T-cell (primary cell): ENCODE results near the gene RPL41. TPM values are rescaled to one million over a fixed set of nuclear protein-coding genes. Genes with fewer than 3 reads are reported as not detected.
A peak's percentile ranks its signal among the peaks of the same experiment; 100 is the strongest.
"Not testable (repeated sequence)": the region's sequence is repeated elsewhere in the genome, so short reads cannot be mapped to it uniquely, and the experiment has no call there.

Experiments used
- ATAC-seq, 4 experiments: fragments of 200-7000 bp in 3 of 4; fragments of 150-1000 bp in 1 of 4; cut with Tn5 transposase; replicated peaks in 1 of 4; 1 replicate in 3 of 4; 2 replicates in 1 of 4; pipeline ENCODE4 v1.10.0; 2021; ENCODE audit warnings: moderate library complexity in 3 of 4, mild to moderate bottlenecking in 2 of 4, moderate number of reproducible peaks in 1 of 4
- CTCF ChIA-PET, 2 donors: fragments of 300-600 bp; sonication (Branson Sonifier 250); formaldehyde crosslinking; loops; one replicate each; lab custom pipeline; 2022; ENCODE audit warnings: antibody characterized with exemption in 2 of 2; lab: Charles Lee
- POLR2A ChIA-PET, 2 donors: fragments of 300-600 bp; sonication (Branson Sonifier 250); formaldehyde crosslinking; loops; one replicate each; lab custom pipeline; 2022; ENCODE audit warnings: antibody characterized with exemption in 2 of 2; lab: Charles Lee
- DNase-seq, 35 experiments: peaks; one replicate each; pipeline versions ENCODE4 v3.0.0 to v3.0.0-alpha.2; 2013 to 2023
- H3K27ac ChIP-seq: one replicate; pipeline ENCODE4 v1.5.1; 2013; ENCODE audit warnings: low read length
- H3K27me3 ChIP-seq, 2 experiments: replicated peaks in 1 of 2; 1 replicate in 1 of 2; 2 replicates in 1 of 2; pipeline versions ENCODE4 v1.6.1 to v1.7.0; 2013; ENCODE audit warnings: low read length in 1 of 2, mixed read lengths in 1 of 2; ENCODE audit not compliant: control insufficient read depth in 2 of 2, insufficient read depth in 2 of 2; ENCODE audit errors: extremely low read depth in 1 of 2
- H3K36me3 ChIP-seq, 2 donors: 1 replicate in 1 of 2; 2 replicates in 1 of 2; pipeline versions ENCODE4 v1.6.1 to v1.7.0; 2013; ENCODE audit warnings: low read length in 1 of 2; ENCODE audit not compliant: control insufficient read depth in 2 of 2, insufficient read depth in 1 of 2; ENCODE audit errors: extremely low read depth in 1 of 2
- H3K4me1 ChIP-seq, 2 experiments: 1 replicate in 1 of 2; 2 replicates in 1 of 2; pipeline versions ENCODE4 v1.6.1 to v1.7.0; 2013; ENCODE audit warnings: low read length in 2 of 2, mixed read lengths in 1 of 2; ENCODE audit not compliant: insufficient read depth in 2 of 2, control insufficient read depth in 1 of 2; ENCODE audit errors: extremely low read depth in 1 of 2
- H3K4me3 ChIP-seq, 2 donors: 1 replicate in 1 of 2; 2 replicates in 1 of 2; pipeline versions ENCODE4 v1.5.1 to v1.7.0; 2013; ENCODE audit warnings: mild to moderate bottlenecking in 2 of 2, low read length in 1 of 2, moderate library complexity in 1 of 2; ENCODE audit not compliant: control insufficient read depth in 1 of 2; ENCODE audit errors: extremely low read depth in 1 of 2
- H3K9me3 ChIP-seq: 2 replicates; pipeline ENCODE4 v1.7.0; 2013
- H3K27ac Mint-ChIP-seq, 2 donors: one replicate each; pipeline ENCODE4 v1.8.0; 2020 to 2021; ENCODE audit warnings: mild to moderate bottlenecking in 2 of 2, mixed read lengths in 2 of 2
- H3K27me3 Mint-ChIP-seq, 2 donors: one replicate each; pipeline ENCODE4 v1.8.0; 2021 to 2022; ENCODE audit warnings: mixed read lengths in 2 of 2
- H3K36me3 Mint-ChIP-seq: one replicate; pipeline ENCODE4 v1.8.0; 2021; ENCODE audit warnings: mixed read lengths
- H3K4me1 Mint-ChIP-seq, 3 donors: one replicate each; pipeline ENCODE4 v1.8.0; 2020 to 2022; ENCODE audit warnings: mixed read lengths in 3 of 3, mild to moderate bottlenecking in 1 of 3
- H3K4me3 Mint-ChIP-seq, 3 donors: one replicate each; pipeline ENCODE4 v1.8.0; 2020 to 2022; ENCODE audit warnings: mild to moderate bottlenecking in 3 of 3, mixed read lengths in 3 of 3, moderate library complexity in 3 of 3
- H3K9me3 Mint-ChIP-seq, 3 donors: one replicate each; pipeline ENCODE4 v1.8.0; 2020 to 2022; ENCODE audit warnings: mixed read lengths in 3 of 3
- WGBS: methylation state at CpG from one replicate; pipeline ENCODE4 v1.1.5; 2013; ENCODE audit warnings: missing lambda C conversion rate; ENCODE audit not compliant: insufficient coverage; 5-methylcytosine and 5-hydroxymethylcytosine counted together
- total RNA-seq, 35 experiments: library from RNA in 6 of 35; stranded (reverse) in 6 of 35; fragments of 120-200 nt in 1 of 35; gene quantifications; one replicate each; pipeline versions ENCODE4 v1.2.1 to v1.2.4 and lab custom pipeline; 2013 to 2026

The RPL41 gene
- total RNA-seq, 5 donors from 2014 or later (not counting 1 experiment from before 2014, with no cell fraction given), result 4,612 to 5,648 (median 5,133) TPM

GRCh38 chr12:56154818-56155217 is 38.4 kb downstream of the RPL41 start:
- CTCF ChIA-PET, result interaction anchor here in 1 of 2 donors (0.6 to 1.1 kb wide), 2 partner anchors 27 to 32 kb away, joined by 3 to 4 read pairs; partner anchors contain the start of gene ESYT1
- no peak overlapping the region for H3K4me3 ChIP-seq
- 98% methylated on average over 4 of the region's 5 CpGs for WGBS
- Mint-ChIP-seq H3K9me3 (no peaks in the 10 kb centered on the region), H3K27ac (no peak overlapping the region), H3K27me3 (no peaks in the 10 kb centered on the region), H3K4me3 (peak overlapping the region in 2 of 3 donors; percentile 18 to 97), H3K4me1 (peaks cover 44 to 67% (median 60%) of the 10 kb centered on the region in 3 donors), H3K36me3 (peaks cover 16% of the 10 kb centered on the region)
- DNase-seq, result no peak
- POLR2A ChIA-PET, result interaction anchor here in 1 of 2 donors (0.5 to 0.7 kb wide), 2 partner anchors 58 to 492 kb away, joined by 3 to 4 read pairs; no protein-coding TSS in a partner anchor
- ATAC-seq, result no peak
- H3K4me1 ChIP-seq, result peaks cover 15 to 43% of the 10 kb centered on the region in 2 experiments
- no peaks in the 10 kb centered on the region for H3K9me3 ChIP-seq
- peaks cover 3 to 5% of the 10 kb centered on the region in 2 donors for H3K36me3 ChIP-seq
- no peaks in the 10 kb centered on the region for H3K27me3 ChIP-seq
- no peak overlapping the region for H3K27ac ChIP-seq

GRCh38 chr12:56155256-56155845 is 38.9 kb downstream of the RPL41 start:
- Mint-ChIP-seq H3K4me3 (peak overlapping the region in 2 of 3 donors; percentile 39 to 97), H3K4me1 (peaks cover 46 to 69% (median 61%) of the 10 kb centered on the region in 3 donors), H3K36me3 (peaks cover 22% of the 10 kb centered on the region), H3K9me3 (no peaks in the 10 kb centered on the region), H3K27ac (peak overlapping the region; percentile 25 to 28), H3K27me3 (no peaks in the 10 kb centered on the region)
- no peaks in the 10 kb centered on the region for H3K27me3 ChIP-seq
- peaks cover 19 to 49% of the 10 kb centered on the region in 2 experiments for H3K4me1 ChIP-seq
- WGBS, result 93% methylated on average over 7 of the region's 11 CpGs
- peaks cover 3 to 10% of the 10 kb centered on the region in 2 donors for H3K36me3 ChIP-seq
- ChIA-PET CTCF (interaction anchor here in 1 of 2 donors (0.6 kb wide), 1 partner anchor 32 kb away, joined by 3 read pairs; no protein-coding TSS in a partner anchor), POLR2A (interaction anchor here (0.5 to 0.6 kb wide), 4 partner anchors 57 to 529 kb away, joined by 3 to 5 read pairs (median 4); no protein-coding TSS in a partner anchor)
- no peaks in the 10 kb centered on the region for H3K9me3 ChIP-seq
- DNase-seq (no peak), ATAC-seq (no peak)
- no peak overlapping the region for H3K4me3 ChIP-seq
- H3K27ac ChIP-seq, result no peak overlapping the region

DNA sequence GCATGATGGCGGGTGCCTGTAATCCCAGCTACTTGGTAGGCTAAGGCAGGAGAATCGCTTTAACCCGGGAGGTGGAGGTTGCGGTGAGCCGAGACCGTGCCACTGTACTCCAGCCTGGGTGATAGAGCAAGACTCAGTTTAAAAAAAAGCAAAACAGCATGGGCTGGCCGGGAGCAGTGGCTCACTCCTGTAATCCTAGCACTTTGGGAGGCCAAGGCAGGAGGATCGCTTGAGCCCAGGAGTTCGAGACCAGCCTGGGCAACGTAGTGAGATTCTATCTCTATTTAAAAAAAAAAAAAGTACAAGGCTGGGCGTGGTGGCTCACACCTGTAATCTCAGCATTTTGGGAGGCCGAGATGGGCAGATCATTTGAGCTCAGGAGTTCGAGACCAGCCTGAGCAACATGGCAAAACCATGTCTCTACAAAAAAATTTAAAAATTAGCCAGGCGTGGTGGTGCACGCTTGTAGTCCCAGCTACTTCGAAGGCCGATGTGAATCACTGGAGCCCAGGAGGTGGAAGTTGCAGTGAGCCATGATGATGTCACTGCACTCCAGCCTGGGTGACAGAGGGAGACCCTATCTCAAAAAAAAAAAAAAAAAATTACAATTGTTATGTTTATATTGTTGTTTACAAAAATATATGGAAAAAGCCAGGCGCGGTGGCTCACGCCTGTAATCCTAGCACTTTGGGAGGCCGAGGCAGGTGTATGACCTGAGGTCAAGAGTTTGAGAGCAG is 40.2 kb downstream of the RPL41 start:
- ATAC-seq, H3K4me3 ChIP-seq, H3K27ac ChIP-seq, H3K27me3 Mint-ChIP-seq, H3K9me3 Mint-ChIP-seq, DNase-seq, H3K27me3 ChIP-seq, H3K9me3 ChIP-seq, POLR2A ChIA-PET: not testable (repeated sequence)
- CTCF ChIA-PET, result interaction anchor here in 1 of 2 donors (0.7 kb wide), 1 partner anchor 305 kb away, joined by 3 read pairs; no protein-coding TSS in a partner anchor
- peaks cover 21 to 53% of the 10 kb centered on the region in 2 experiments for H3K4me1 ChIP-seq
- H3K36me3 ChIP-seq, result peaks cover 6 to 23% of the 10 kb centered on the region in 2 donors
- peak overlapping the region; percentile 92 to 94 for H3K27ac Mint-ChIP-seq
- H3K4me1 Mint-ChIP-seq, result peaks cover 48 to 70% (median 62%) of the 10 kb centered on the region in 3 donors
- H3K36me3 Mint-ChIP-seq, result peaks cover 29% of the 10 kb centered on the region
- H3K4me3 Mint-ChIP-seq, result peak overlapping the region; percentile 89 to 99 (median 97)
- WGBS, result 97% methylated on average over 12 of the region's 21 CpGs

DNA sequence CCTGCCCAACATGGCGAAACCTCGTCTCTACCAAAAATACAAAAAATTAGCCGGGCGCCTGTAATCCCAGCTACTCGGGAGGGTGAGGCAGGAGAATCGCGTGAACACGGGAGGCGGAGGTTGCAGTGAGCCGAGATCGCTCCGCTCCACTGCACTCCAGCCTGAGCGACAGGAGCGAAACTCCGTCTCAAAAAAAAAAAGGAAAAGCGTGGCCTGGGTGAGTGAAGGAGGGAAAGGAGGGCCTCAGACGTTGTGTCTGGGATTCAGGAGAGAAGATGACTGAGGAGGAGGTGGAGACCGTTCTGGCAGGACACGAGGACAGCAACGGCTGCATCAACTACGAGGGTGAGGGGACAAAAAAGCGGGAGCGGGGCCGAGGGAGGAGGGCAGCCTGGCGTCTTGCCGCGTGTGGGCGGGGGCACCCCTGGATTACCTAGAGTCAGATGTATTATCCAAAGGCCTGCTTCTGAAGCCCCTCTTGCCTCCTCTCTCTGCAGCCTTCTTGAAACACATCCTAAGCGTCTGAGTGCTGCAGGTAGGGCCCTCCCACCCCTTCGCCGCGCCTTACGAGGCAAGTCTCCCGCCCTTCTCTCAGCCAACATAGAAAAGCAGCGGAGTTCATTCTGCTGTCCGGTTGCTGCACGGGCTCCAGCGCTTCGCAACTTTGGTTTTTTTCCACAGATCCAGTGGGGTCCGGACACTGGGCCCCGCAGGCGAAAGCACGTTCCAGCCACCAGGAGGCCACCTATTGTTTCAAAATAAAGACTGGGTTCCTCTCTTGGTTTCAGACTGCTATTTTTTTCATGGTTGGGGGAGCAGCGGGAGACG is 41.0 kb downstream of the RPL41 start:
- Histone ChIP-seq H3K4me3 (peak overlapping the region; percentile 63 to 91), H3K27me3 (no peaks in the 10 kb centered on the region), H3K4me1 (peaks cover 21 to 55% of the 10 kb centered on the region in 2 experiments), H3K27ac (peak overlapping the region; percentile 93), H3K9me3 (no peaks in the 10 kb centered on the region), H3K36me3 (peaks cover 6 to 31% of the 10 kb centered on the region in 2 donors)
- H3K4me1 Mint-ChIP-seq, result peaks cover 48 to 64% (median 61%) of the 10 kb centered on the region in 3 donors
- H3K9me3 Mint-ChIP-seq, result no peaks in the 10 kb centered on the region
- H3K27me3 Mint-ChIP-seq, result no peaks in the 10 kb centered on the region
- POLR2A ChIA-PET, result no interaction called here
- WGBS, result 25% methylated on average over 39 of the region's 45 CpGs
- H3K36me3 Mint-ChIP-seq, result peaks cover 29% of the 10 kb centered on the region
- ATAC-seq (peak; percentile 53 to 61 (median 56)), DNase-seq (peak; percentile 19 to 73 (median 46))
- peak overlapping the region; percentile 89 to 99 (median 97) for H3K4me3 Mint-ChIP-seq
- H3K27ac Mint-ChIP-seq, result peak overlapping the region; percentile 92 to 94
- CTCF ChIA-PET, result interaction anchor here in 1 of 2 donors (0.7 to 3.0 kb wide), 2 partner anchors 30 to 306 kb away, joined by 3 to 10 read pairs; partner anchors contain the start of gene ESYT1

- Histone ChIP-seq H3K4me1 (peaks cover 18 to 51% of the 10 kb centered on the region in 2 experiments), H3K27me3 (no peaks in the 10 kb centered on the region), H3K4me3 (peak within 1 kb of the TSS; percentile 91 to 99), H3K9me3 (no peaks in the 10 kb centered on the region), H3K27ac (peak within 1 kb of the TSS; percentile 93), H3K36me3 (peaks cover 6 to 39% of the 10 kb centered on the region in 2 donors)
- Mint-ChIP-seq H3K27ac (peak within 1 kb of the TSS; percentile 94 to 98), H3K4me1 (peaks cover 42 to 56% (median 56%) of the 10 kb centered on the region in 3 donors), H3K4me3 (peak within 1 kb of the TSS; percentile 89 to 99 (median 97)), H3K27me3 (no peaks in the 10 kb centered on the region), H3K36me3 (peaks cover 30% of the 10 kb centered on the region), H3K9me3 (no peaks in the 10 kb centered on the region)
- POLR2A ChIA-PET, result interaction anchor here in 1 of 2 donors (0.5 to 1.7 kb wide), 3 partner anchors 30 to 56 kb away, joined by 3 to 9 read pairs (median 5); partner anchors contain the start of genes ESYT1 and RPL41
- CTCF ChIA-PET, result interaction anchor here in 1 of 2 donors (0.9 to 3.0 kb wide), 4 partner anchors 22 to 64 kb away, joined by 3 to 10 read pairs (median 7); partner anchors contain the start of genes ESYT1 and SMARCC2
- peak; percentile 65 to 97 (median 90) for DNase-seq
- ATAC-seq, result peak; percentile 85 to 88 (median 86)
- WGBS, result 0% methylated on average over 17 of the region's 30 CpGs
These were observed 41.8 kb downstream of the RPL41 start, which contains the start of gene MYL6 for GRCh38 chr12:56158029-56158925. Gene MYL6 (plus strand): TSS chr12:56158359. CDS start chr12:56158402, 43 bp downstream.
